HFFc6 (cell line): ENCODE results near the gene FAM227A. TPM values are rescaled to one million over a fixed set of nuclear protein-coding genes. Genes with fewer than 3 reads are reported as not detected.

ENCODE experiments used
- DNase-seq: peaks from one replicate; pipeline ENCODE4 v3.0.0-alpha.2; 2018
- H3K27ac Mint-ChIP-seq: 2 replicates; pipeline ENCODE4 v1.8.0; 2020; ENCODE audit warnings: mild to moderate bottlenecking, mixed read lengths
- H3K27me3 Mint-ChIP-seq: 2 replicates; pipeline ENCODE4 v1.8.0; 2021; ENCODE audit warnings: mild to moderate bottlenecking, moderate library complexity, mixed read lengths; ENCODE audit not compliant: insufficient read depth
- H3K36me3 Mint-ChIP-seq: 2 replicates; pipeline ENCODE4 v1.8.0; 2021; ENCODE audit warnings: low read depth, mixed read lengths
- H3K4me1 Mint-ChIP-seq: 2 replicates; pipeline ENCODE4 v1.8.0; 2020; ENCODE audit warnings: low read depth, mixed read lengths
- H3K4me3 Mint-ChIP-seq: 2 replicates; pipeline ENCODE4 v1.8.0; 2020; ENCODE audit warnings: mild to moderate bottlenecking, moderate library complexity, mixed read lengths
- H3K9me3 Mint-ChIP-seq: 2 replicates; pipeline ENCODE4 v1.8.0; 2020; ENCODE audit warnings: mild to moderate bottlenecking, mixed read lengths
- total RNA-seq, 6 experiments: library from RNA; stranded (reverse); fragmentation: NEBNext Ultra II Directional; extraction: Animal tissue kit (Norgen Biotek cat#: 25700); gene quantifications; 2 replicates in 1 of 6; 3 replicates in 5 of 6; pipeline ENCODE4 v1.2.3, GENCODE V29; 2021
- TF ChIP-seq, protein P1 (sequence below): fragments of 200-600 bp; sonication (generic); IDR thresholded peaks from 2 replicates; pipeline ENCODE4 v1.5.0; 2021; ENCODE audit warnings: antibody characterized with exemption, mild to moderate bottlenecking

The FAM227A gene
- total RNA-seq, 6 experiments from 2014 or later: 0.41 to 0.88 (median 0.80) TPM

- Mint-ChIP-seq H3K4me3 (peak overlapping the region; percentile 95), H3K27ac (peak overlapping the region; percentile 94), H3K4me1 (peaks cover 54% of the 10 kb centered on the region), H3K27me3 (peaks cover 6% of the 10 kb centered on the region), H3K9me3 (no peaks in the 10 kb centered on the region), H3K36me3 (peaks cover 28% of the 10 kb centered on the region)
- TF ChIP-seq, protein P1, sequence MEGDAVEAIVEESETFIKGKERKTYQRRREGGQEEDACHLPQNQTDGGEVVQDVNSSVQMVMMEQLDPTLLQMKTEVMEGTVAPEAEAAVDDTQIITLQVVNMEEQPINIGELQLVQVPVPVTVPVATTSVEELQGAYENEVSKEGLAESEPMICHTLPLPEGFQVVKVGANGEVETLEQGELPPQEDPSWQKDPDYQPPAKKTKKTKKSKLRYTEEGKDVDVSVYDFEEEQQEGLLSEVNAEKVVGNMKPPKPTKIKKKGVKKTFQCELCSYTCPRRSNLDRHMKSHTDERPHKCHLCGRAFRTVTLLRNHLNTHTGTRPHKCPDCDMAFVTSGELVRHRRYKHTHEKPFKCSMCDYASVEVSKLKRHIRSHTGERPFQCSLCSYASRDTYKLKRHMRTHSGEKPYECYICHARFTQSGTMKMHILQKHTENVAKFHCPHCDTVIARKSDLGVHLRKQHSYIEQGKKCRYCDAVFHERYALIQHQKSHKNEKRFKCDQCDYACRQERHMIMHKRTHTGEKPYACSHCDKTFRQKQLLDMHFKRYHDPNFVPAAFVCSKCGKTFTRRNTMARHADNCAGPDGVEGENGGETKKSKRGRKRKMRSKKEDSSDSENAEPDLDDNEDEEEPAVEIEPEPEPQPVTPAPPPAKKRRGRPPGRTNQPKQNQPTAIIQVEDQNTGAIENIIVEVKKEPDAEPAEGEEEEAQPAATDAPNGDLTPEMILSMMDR: no peak
- DNase-seq: peak; percentile 21
Measured at GRCh38 chr22:38700270-38700788, 44.1 kb upstream of the FAM227A start.

GRCh38 chr22:38699784-38700183, 43.6 kb upstream of the FAM227A start:
- no peaks in the 10 kb centered on the region for H3K9me3 Mint-ChIP-seq
- H3K27ac Mint-ChIP-seq: peak overlapping the region; percentile 94
- TF ChIP-seq, protein P1: no peak
- peaks cover 6% of the 10 kb centered on the region for H3K27me3 Mint-ChIP-seq
- peaks cover 34% of the 10 kb centered on the region for H3K36me3 Mint-ChIP-seq
- H3K4me3 Mint-ChIP-seq: peak overlapping the region; percentile 95
- DNase-seq: peak; percentile 45
- H3K4me1 Mint-ChIP-seq: peaks cover 54% of the 10 kb centered on the region

GRCh38 chr22:38699143-38699542, 43.0 kb upstream of the FAM227A start:
- Mint-ChIP-seq H3K36me3 (peaks cover 40% of the 10 kb centered on the region), H3K9me3 (no peaks in the 10 kb centered on the region), H3K4me1 (peaks cover 56% of the 10 kb centered on the region), H3K4me3 (peak overlapping the region; percentile 95), H3K27me3 (peaks cover 6% of the 10 kb centered on the region), H3K27ac (peak overlapping the region; percentile 94)
- DNase-seq: no peak
- TF ChIP-seq, protein P1: no peak

DNA sequence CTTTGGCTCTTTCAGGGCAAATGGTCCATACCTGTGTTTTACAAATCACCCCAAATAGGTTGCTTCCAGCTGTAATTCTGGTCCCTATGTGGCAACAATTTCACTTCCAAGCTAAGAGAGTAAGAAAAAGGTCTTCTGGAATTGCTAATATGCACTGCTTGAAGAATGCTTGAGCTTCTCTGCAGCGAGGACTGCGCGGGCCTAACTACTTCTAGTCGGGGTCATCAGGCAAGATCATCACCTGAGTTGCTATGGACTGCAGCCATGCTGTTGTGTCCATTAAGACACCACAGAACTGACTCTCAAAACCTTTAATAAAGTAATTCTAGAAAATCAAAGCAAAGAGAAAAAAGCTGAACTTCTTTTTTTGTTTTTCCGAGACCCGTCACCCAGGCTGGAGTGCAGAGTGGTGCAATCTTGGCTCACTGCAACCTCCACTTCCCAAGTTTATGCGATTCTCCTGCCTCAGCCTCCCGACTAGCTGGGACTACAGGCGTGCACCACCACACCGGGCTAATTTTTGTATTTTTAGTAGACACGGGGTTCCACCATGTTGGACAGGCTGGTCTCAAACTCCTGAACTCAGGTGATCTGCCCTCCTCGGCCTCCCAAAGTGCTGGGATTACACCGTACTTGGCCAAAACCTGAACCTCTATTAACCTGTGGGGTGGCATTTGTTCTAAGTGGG, 42.4 kb upstream of the FAM227A start:
- Mint-ChIP-seq H3K36me3 (peaks cover 42% of the 10 kb centered on the region), H3K9me3 (no peaks in the 10 kb centered on the region), H3K27ac (peak overlapping the region; percentile 94; the same call in 1 of the 2 replicates), H3K27me3 (peaks cover 6% of the 10 kb centered on the region), H3K4me3 (peak overlapping the region; percentile 95), H3K4me1 (peaks cover 57% of the 10 kb centered on the region)
- DNase-seq: no peak
- TF ChIP-seq, protein P1: no peak

GRCh38 chr22:38697425-38698089, 41.4 kb upstream of the FAM227A start:
- Mint-ChIP-seq H3K27me3 (peaks cover 6% of the 10 kb centered on the region), H3K36me3 (peaks cover 50% of the 10 kb centered on the region), H3K27ac (peak overlapping the region; percentile 79), H3K4me1 (peaks cover 57% of the 10 kb centered on the region), H3K4me3 (peak overlapping the region; percentile 95), H3K9me3 (no peaks in the 10 kb centered on the region)
- no peak for DNase-seq
- TF ChIP-seq, protein P1: no peak
